Transverse colon (tissue), 4 donors: Measurements from ENCODE around the gene PAQR6. TPM values are rescaled to one million over a fixed set of nuclear protein-coding genes. Genes with fewer than 3 reads are reported as not detected.

Experiments
- DNase-seq: peaks from one replicate; pipeline ENCODE4 v3.0.0-alpha.2; 2019
- H3K27ac ChIP-seq, 4 donors: fragments of 200-600 bp; sonication (generic); 2 replicates each; pipeline ENCODE4 v1.5.1; 2016 to 2018; ENCODE audit warnings: inconsistent platforms in 4 of 4
- H3K27me3 ChIP-seq: fragments of 200-600 bp; sonication (generic); 2 replicates; pipeline ENCODE4 v1.5.1; 2017; ENCODE audit warnings: inconsistent platforms
- H3K36me3 ChIP-seq, 4 donors: fragments of 200-600 bp; sonication (generic); 2 replicates each; pipeline ENCODE4 v1.5.1; 2017 to 2019; ENCODE audit warnings: inconsistent platforms in 4 of 4
- H3K4me1 ChIP-seq, 4 donors: fragments of 200-600 bp; sonication (generic); 2 replicates each; pipeline ENCODE4 v1.5.1; 2017 to 2020; ENCODE audit warnings: inconsistent platforms in 4 of 4
- H3K4me3 ChIP-seq, 4 donors: fragments of 200-600 bp; sonication (generic); 1 replicate in 1 of 4; 2 replicates in 3 of 4; pipeline versions ENCODE4 v1.5.1 to v1.6.1; 2017 to 2019; ENCODE audit warnings: inconsistent platforms in 4 of 4
- H3K9me3 ChIP-seq, 2 donors: fragments of 200-600 bp; sonication (generic); 2 replicates each; pipeline ENCODE4 v1.5.1; 2017 to 2019; ENCODE audit warnings: inconsistent platforms in 2 of 2
- CTCF ChIP-seq, 5 experiments: fragments of 200-600 bp in 3 of 5; fragments of 450-650 bp in 2 of 5; sonication (generic) in 3 of 5; IDR thresholded peaks; 1 replicate in 2 of 5; 2 replicates in 3 of 5; pipeline ENCODE4 v1.5.1; 2016 to 2017; ENCODE audit warnings: antibody characterized with exemption in 5 of 5, inconsistent platforms in 3 of 5, mild to moderate bottlenecking in 2 of 5, moderate library complexity in 1 of 5
- EP300 ChIP-seq: sonication (generic); formaldehyde crosslinking; IDR thresholded peaks from one replicate; pipeline ENCODE4 v1.6.1; 2017; ENCODE audit warnings: antibody characterized with exemption, low read depth
- POLR2A ChIP-seq: fragments of 450-650 bp; IDR thresholded peaks from one replicate; pipeline ENCODE4 v1.6.1; 2016; ENCODE audit warnings: antibody characterized with exemption, mild to moderate bottlenecking, moderate library complexity
- POLR2AphosphoS5 ChIP-seq, 3 donors: sonication (generic); formaldehyde crosslinking; IDR thresholded peaks; one replicate each; pipeline ENCODE4 v1.6.1; 2016; ENCODE audit warnings: antibody characterized with exemption in 3 of 3
- WGBS, 2 donors: methylation state at CpG; one replicate each; pipeline ENCODE4 v1.1.5; 2018; ENCODE audit warnings: low coverage in 1 of 2; 5-methylcytosine and 5-hydroxymethylcytosine counted together
- in situ Hi-C, 4 donors: fragments of 200-750 bp; cut with MboI; loops; one replicate each; pipeline versions ENCODE4 v1.15.0 to v1.15.1; 2017; ENCODE audit warnings: low sequenced_read_pairs in 3 of 4, low pct_ligation_motif_present in 1 of 4, low pct_unique_long_range_greater_than_20kb in 1 of 4
- intact Hi-C: fragments of 100-400 bp; cut with DNase I; formaldehyde crosslinking; loops from one replicate; pipeline ENCODE4 v1.15.1; 2023; ENCODE audit warnings: low total_unique reads
- total RNA-seq, 4 donors: library from RNA; depleted of rRNA; stranded (reverse); fragments of >200 nt; gene quantifications; one replicate each; pipeline ENCODE4 v1.1.0, GENCODE V29; 2016

PAQR6 gene
- total RNA-seq, 4 donors from 2014 or later, result 1.7 to 3.1 TPM; not detected in 2

- no peak for TF ChIP-seq POLR2AphosphoS5 (IDR thresholded peaks at IDR 0.05)
- TF ChIP-seq CTCF (IDR thresholded peaks at IDR 0.05), result no peak
- no peak for TF ChIP-seq POLR2A
- no peak for TF ChIP-seq EP300
- no peak for DNase-seq
- H3K27me3 ChIP-seq, result no peaks in the 10 kb centered on the region
- in situ Hi-C loops, result no loop called here
- H3K36me3 ChIP-seq, result peaks cover 0 to 16% (median 6%) of the 10 kb centered on the region in 4 donors
- intact Hi-C loops, result no loop called here
- peak overlapping the region; percentile 79 to 94 (median 88) for H3K4me3 ChIP-seq
- peaks cover 8 to 39% (median 21%) of the 10 kb centered on the region in 4 donors for H3K4me1 ChIP-seq
- WGBS, 2 donors, result 0 to 7% methylated on average over 6 to 22 of the region's 22 CpGs
- H3K9me3 ChIP-seq, result no peaks in the 10 kb centered on the region
- peak overlapping the region; percentile 90 to 95 (median 92) for H3K27ac ChIP-seq
These were observed 34.0 kb upstream of the PAQR6 start for GRCh38 chr1:156281693-156282478.

- no peaks in the 10 kb centered on the region for H3K27me3 ChIP-seq
- intact Hi-C loops (no loop called here), in situ Hi-C loops (no loop called here)
- peaks cover 8 to 39% (median 21%) of the 10 kb centered on the region in 4 donors for H3K4me1 ChIP-seq
- H3K36me3 ChIP-seq, result peaks cover 0 to 21% (median 9%) of the 10 kb centered on the region in 4 donors
- TF ChIP-seq EP300 (no peak), POLR2AphosphoS5 (IDR thresholded peaks at IDR 0.05) (no peak), POLR2A (no peak), CTCF (IDR thresholded peaks at IDR 0.05) (no peak)
- 28% methylated on average over 8 of the region's 8 CpGs; no CpG with 5 or more reads in 1 of the 2 donors for WGBS, 2 donors
- H3K4me3 ChIP-seq, result peak overlapping the region in 3 of 4 donors; percentile 79 to 90 (median 86)
- DNase-seq, result no peak
- H3K9me3 ChIP-seq, result no peaks in the 10 kb centered on the region
- H3K27ac ChIP-seq, result peak overlapping the region in 3 of 4 donors; percentile 90 to 95 (median 91)
These were observed 33.4 kb upstream of the PAQR6 start for GRCh38 chr1:156281281-156281680.

- H3K36me3 ChIP-seq, result peaks cover 0 to 34% (median 15%) of the 10 kb centered on the region in 4 donors
- peaks cover 8 to 39% (median 21%) of the 10 kb centered on the region in 4 donors for H3K4me1 ChIP-seq
- TF ChIP-seq POLR2A, result no peak
- TF ChIP-seq POLR2AphosphoS5 (IDR thresholded peaks at IDR 0.05), result no peak
- no peak overlapping the region for H3K27ac ChIP-seq
- DNase-seq, result no peak
- no peaks in the 10 kb centered on the region for H3K9me3 ChIP-seq
- no peaks in the 10 kb centered on the region for H3K27me3 ChIP-seq
- no peak overlapping the region for H3K4me3 ChIP-seq
- in situ Hi-C loops (no loop called here), intact Hi-C loops (no loop called here)
- WGBS, 2 donors, result 86 to 88% methylated on average over 2 to 3 of the region's 3 CpGs
These were observed 32.0 kb upstream of the PAQR6 start for GRCh38 chr1:156279837-156280236.

- no peak overlapping the region for H3K27ac ChIP-seq
These were observed 29.1 kb upstream of the PAQR6 start for GRCh38 chr1:156276966-156277381.

More at GRCh38 chr1:156276966-156277381, 29.1 kb upstream of the PAQR6 start:
- peaks cover 8 to 25% (median 10%) of the 10 kb centered on the region in 4 donors for H3K4me1 ChIP-seq
- no peaks in the 10 kb centered on the region for H3K27me3 ChIP-seq
- H3K4me3 ChIP-seq, result no peak overlapping the region
- H3K36me3 ChIP-seq, result peaks cover 0 to 62% (median 30%) of the 10 kb centered on the region in 4 donors
- TF ChIP-seq POLR2AphosphoS5 (IDR thresholded peaks at IDR 0.05) (no peak), CTCF (IDR thresholded peaks at IDR 0.05) (no peak), EP300 (no peak), POLR2A (no peak)
- no peak for DNase-seq
- in situ Hi-C loops, result no loop called here
- intact Hi-C loops, result no loop called here
- H3K9me3 ChIP-seq, result no peaks in the 10 kb centered on the region
- 87 to 100% methylated on average over 1 to 6 of the region's 6 CpGs for WGBS, 2 donors
